Left lung (tissue), 10 donors: Measurements from ENCODE around the gene OTX1. TPM values are rescaled to one million over a fixed set of nuclear protein-coding genes. Genes with fewer than 3 reads are reported as not detected.
A peak's percentile ranks its signal among the peaks of the same experiment; 100 is the strongest.

Experiments used
- ATAC-seq: fragments of 200-7000 bp; cut with Tn5 transposase; one replicate; pipeline ENCODE4 v1.9.1; 2020; ENCODE audit warnings: moderate library complexity
- DNase-seq, 4 donors: peaks; one replicate each; pipeline ENCODE4 v3.0.0-alpha.2; 2013 to 2020
- H3K27ac ChIP-seq, 2 donors: fragments of 200-600 bp; sonication (generic) in 1 of 2; one replicate each; pipeline versions ENCODE4 v1.5.0 to v1.8.0; 2020 to 2021
- H3K27me3 ChIP-seq, 2 donors: fragments of 200-600 bp; sonication (generic) in 1 of 2; one replicate each; pipeline versions ENCODE4 v1.5.0 to v1.8.0; 2020 to 2021
- H3K36me3 ChIP-seq, 2 donors: fragments of 200-600 bp; sonication (generic) in 1 of 2; one replicate each; pipeline versions ENCODE4 v1.5.0 to v1.8.0; 2020 to 2021
- H3K4me1 ChIP-seq, 2 donors: fragments of 200-600 bp; one replicate each; pipeline ENCODE4 v1.8.0; 2021
- H3K4me3 ChIP-seq, 2 donors: fragments of 200-600 bp; sonication (generic) in 1 of 2; one replicate each; pipeline versions ENCODE4 v1.5.0 to v1.8.0; 2020 to 2021; ENCODE audit warnings: mild to moderate bottlenecking in 1 of 2
- H3K9me3 ChIP-seq, 2 donors: fragments of 200-600 bp; sonication (generic) in 1 of 2; one replicate each; pipeline versions ENCODE4 v1.5.0 to v1.8.0; 2020 to 2021
- CTCF ChIP-seq, 2 donors: fragments of 200-600 bp; sonication (generic) in 1 of 2; IDR thresholded peaks; one replicate each; pipeline versions ENCODE4 v1.5.0 to v1.8.0; 2021; ENCODE audit warnings: antibody characterized with exemption in 2 of 2
- intact Hi-C, 2 donors: fragments of 100-400 bp; cut with DNase I; formaldehyde crosslinking; loops; one replicate each; pipeline versions ENCODE4 v1.11.2 to v1.14.2; 2022
- polyA plus RNA-seq, 6 donors: library from polyadenylated mRNA; unstranded; fragments of 120-200 nt; gene quantifications; one replicate each; pipeline ENCODE4 v1.2.1, GENCODE V29; 2013; ENCODE audit not compliant: insufficient read length in 6 of 6
- total RNA-seq, 2 donors: library from RNA; stranded (reverse); fragmentation: NEBNext Ultra II Directional; extraction: Animal tissue kit (Norgen Biotek cat#: 25700); gene quantifications; one replicate each; pipeline ENCODE4 v1.2.1, GENCODE V29; 2021
- donor health status: DM: no; HTN: yes; CAD: no.
- donor health status: DM: no; HTN: no; CAD: no.

OTX1 gene
- total and polyA plus RNA-seq, 8 donors = 0.04 to 0.55 (median 0.14) TPM; not detected in 1

- no peaks in the 10 kb centered on the region for H3K36me3 ChIP-seq
- ATAC-seq (peak; percentile 20), DNase-seq (peak in 1 of 4 donors; percentile 31)
- intact Hi-C loops = no loop called here
- TF ChIP-seq CTCF (IDR thresholded peaks at IDR 0.05) = no peak
- H3K27me3 ChIP-seq = peaks cover 100% of the 10 kb centered on the region in 2 donors
- peaks cover 24 to 52% of the 10 kb centered on the region in 2 donors for H3K4me1 ChIP-seq
- no peak overlapping the region for H3K4me3 ChIP-seq
- H3K27ac ChIP-seq = no peak overlapping the region
- no peaks in the 10 kb centered on the region for H3K9me3 ChIP-seq
Observed at GRCh38 chr2:63058921-63059792, 8.5 kb downstream of the OTX1 start.

DNA sequence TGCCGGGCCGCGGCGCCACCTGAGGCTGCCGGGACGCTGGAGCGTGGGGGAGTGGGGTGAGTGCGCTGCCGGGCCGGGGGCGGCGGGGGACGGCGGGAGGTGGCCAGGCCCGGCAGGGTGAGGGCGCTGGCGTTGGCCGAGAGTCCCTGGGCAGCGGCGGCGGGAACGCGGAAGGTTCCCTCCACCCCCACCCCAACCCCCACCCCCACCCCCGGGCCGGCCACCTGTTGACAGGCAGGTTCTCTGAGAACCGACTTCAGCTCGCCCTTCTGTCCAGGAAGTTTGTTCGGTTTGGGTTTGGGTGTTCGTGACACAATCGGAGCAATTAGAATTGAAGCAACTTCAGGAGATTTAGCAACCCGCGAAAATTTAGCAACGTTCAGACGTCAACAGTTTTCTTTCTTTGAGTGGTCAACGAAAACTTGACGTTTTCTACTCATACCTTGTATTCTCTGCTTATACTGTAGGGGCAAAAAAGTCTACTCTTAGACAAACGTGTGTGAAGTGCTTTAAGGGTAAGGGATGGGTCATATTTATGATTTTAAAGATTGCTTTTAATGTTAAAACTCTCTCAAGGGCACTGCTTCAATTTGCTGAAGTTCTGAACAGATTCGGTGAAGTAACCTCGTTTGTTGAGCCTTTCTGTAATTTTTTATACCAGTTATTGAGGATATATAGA is 9.3 kb downstream of the OTX1 start:
- H3K4me3 ChIP-seq = no peak overlapping the region
- DNase-seq (peak in 2 of 4 donors; percentile 28 to 56), ATAC-seq (no peak)
- no peaks in the 10 kb centered on the region for H3K36me3 ChIP-seq
- TF ChIP-seq CTCF (IDR thresholded peaks at IDR 0.05) = no peak
- H3K9me3 ChIP-seq = no peaks in the 10 kb centered on the region
- intact Hi-C loops = no loop called here
- no peak overlapping the region for H3K27ac ChIP-seq
- H3K27me3 ChIP-seq = peaks cover 98 to 100% of the 10 kb centered on the region in 2 donors
- H3K4me1 ChIP-seq = peaks cover 20 to 45% of the 10 kb centered on the region in 2 donors

GRCh38 chr2:63060472-63060991 is 9.9 kb downstream of the OTX1 start:
- Histone ChIP-seq H3K36me3 (no peaks in the 10 kb centered on the region), H3K4me3 (no peak overlapping the region), H3K9me3 (no peaks in the 10 kb centered on the region), H3K27ac (no peak overlapping the region), H3K4me1 (peaks cover 18 to 39% of the 10 kb centered on the region in 2 donors), H3K27me3 (peaks cover 92 to 100% of the 10 kb centered on the region in 2 donors)
- intact Hi-C loops = no loop called here
- ATAC-seq (no peak), DNase-seq (no peak)
- no peak for TF ChIP-seq CTCF (IDR thresholded peaks at IDR 0.05)

DNA sequence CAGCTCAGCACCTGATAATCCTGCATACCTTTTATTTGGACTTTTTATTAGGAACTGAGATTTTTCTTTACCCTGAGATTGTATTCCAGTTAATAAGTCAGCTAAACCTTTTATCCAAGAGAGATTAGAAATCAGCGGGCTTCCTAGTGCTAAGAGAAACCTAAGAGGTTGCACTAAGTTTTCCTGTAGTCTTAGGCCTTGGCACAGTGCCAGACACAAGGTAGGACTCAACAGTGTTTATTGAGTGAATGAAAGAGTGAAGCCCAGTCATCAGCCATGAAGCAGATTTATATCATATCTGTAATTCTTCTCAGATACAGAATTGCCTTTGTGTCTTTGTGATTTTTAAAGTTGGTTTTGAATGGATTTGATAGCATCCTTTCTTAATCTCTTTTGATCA is 13.6 kb downstream of the OTX1 start:
- Histone ChIP-seq H3K4me3 (no peak overlapping the region), H3K9me3 (no peaks in the 10 kb centered on the region), H3K27ac (no peak overlapping the region), H3K36me3 (no peaks in the 10 kb centered on the region), H3K4me1 (peaks cover 5 to 8% of the 10 kb centered on the region in 2 donors), H3K27me3 (peaks cover 85 to 100% of the 10 kb centered on the region in 2 donors)
- intact Hi-C loops = no loop called here
- no peak for TF ChIP-seq CTCF (IDR thresholded peaks at IDR 0.05)
- ATAC-seq (no peak), DNase-seq (no peak)

DNA sequence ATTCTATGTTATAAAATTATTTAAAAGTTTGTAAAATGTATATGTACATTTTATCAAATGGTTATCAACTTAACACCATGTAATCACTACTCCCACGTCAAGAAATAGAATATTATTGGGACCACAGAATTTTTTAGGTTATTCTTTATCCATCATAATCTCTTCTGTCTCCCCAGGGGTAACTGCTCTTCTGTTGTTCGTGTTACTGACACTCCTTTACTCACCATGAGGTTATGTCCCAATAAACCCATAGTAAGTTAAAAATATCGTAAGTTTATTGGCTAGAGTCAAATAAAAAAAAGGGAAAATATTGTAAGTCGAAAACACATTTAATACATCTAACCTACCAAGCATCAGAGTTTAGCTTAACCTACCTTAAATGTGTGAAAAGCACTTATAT is 14.0 kb downstream of the OTX1 start:
- intact Hi-C loops = no loop called here
- no peaks in the 10 kb centered on the region for H3K36me3 ChIP-seq
- H3K27me3 ChIP-seq = peaks cover 80 to 100% of the 10 kb centered on the region in 2 donors
- no peak for TF ChIP-seq CTCF (IDR thresholded peaks at IDR 0.05)
- ATAC-seq = no peak
- no peak for DNase-seq
- H3K27ac ChIP-seq = no peak overlapping the region
- H3K4me1 ChIP-seq = peaks cover under 1 to 3% of the 10 kb centered on the region in 2 donors
- no peak overlapping the region for H3K4me3 ChIP-seq
- H3K9me3 ChIP-seq = no peaks in the 10 kb centered on the region
